DND-41 (cell line): ENCODE measurements around the gene PLSCR1.

Source experiments
- EZH2 ChIP-seq: IDR thresholded peaks from 3 replicates; pipeline ENCODE4 v1.6.1; 2012; ENCODE audit warnings: borderline replicate concordance, low read depth, mild to moderate bottlenecking, moderate library complexity, low read length, inconsistent platforms; ENCODE audit not compliant: severe bottlenecking
- TF ChIP-seq, protein P1 (sequence below): IDR thresholded peaks from 2 replicates; pipeline ENCODE4 v1.5.1; 2012; ENCODE audit warnings: borderline replicate concordance, low read length, moderate library complexity, mild to moderate bottlenecking; ENCODE audit not compliant: poor library complexity, severe bottlenecking; ENCODE audit errors: extremely low read depth

DNA sequence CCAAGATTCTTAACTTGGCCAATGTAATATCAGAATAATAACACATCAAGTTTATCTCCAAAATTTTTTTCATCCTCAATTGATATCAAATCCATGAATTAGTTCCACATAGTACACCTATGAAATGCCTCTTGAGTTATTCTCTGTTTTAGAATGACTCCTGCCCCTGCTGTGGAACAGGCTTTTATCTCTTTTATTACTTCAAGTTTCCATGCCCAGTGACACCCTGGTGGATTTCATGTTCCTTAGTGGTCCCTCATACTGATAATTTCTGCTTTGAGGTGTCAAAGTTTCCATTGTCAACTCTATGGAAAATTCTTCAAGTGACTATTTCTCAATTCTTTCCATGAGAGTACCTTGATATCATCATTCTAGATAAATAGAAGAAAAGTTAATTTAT is 24.6 kb downstream of the PLSCR1 start:
- TF ChIP-seq, protein P1, sequence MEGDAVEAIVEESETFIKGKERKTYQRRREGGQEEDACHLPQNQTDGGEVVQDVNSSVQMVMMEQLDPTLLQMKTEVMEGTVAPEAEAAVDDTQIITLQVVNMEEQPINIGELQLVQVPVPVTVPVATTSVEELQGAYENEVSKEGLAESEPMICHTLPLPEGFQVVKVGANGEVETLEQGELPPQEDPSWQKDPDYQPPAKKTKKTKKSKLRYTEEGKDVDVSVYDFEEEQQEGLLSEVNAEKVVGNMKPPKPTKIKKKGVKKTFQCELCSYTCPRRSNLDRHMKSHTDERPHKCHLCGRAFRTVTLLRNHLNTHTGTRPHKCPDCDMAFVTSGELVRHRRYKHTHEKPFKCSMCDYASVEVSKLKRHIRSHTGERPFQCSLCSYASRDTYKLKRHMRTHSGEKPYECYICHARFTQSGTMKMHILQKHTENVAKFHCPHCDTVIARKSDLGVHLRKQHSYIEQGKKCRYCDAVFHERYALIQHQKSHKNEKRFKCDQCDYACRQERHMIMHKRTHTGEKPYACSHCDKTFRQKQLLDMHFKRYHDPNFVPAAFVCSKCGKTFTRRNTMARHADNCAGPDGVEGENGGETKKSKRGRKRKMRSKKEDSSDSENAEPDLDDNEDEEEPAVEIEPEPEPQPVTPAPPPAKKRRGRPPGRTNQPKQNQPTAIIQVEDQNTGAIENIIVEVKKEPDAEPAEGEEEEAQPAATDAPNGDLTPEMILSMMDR: no peak
- no peak for TF ChIP-seq EZH2
